NCI-H2227 treated with DMSO at 0.1 percent for 48 hours (cell line): ENCODE measurements around the gene SLC5A2.
"Not testable (repeated sequence)": the region's sequence is repeated elsewhere in the genome, so short reads cannot be mapped to it uniquely, and the experiment has no call there.

Experiments
- DNase-seq: peaks from one replicate; lab custom pipeline; 2025; lab: John Stamatoyannopoulos, UW

SLC5A2 gene

GRCh38 chr16:31483081-31483480 lies at the start of gene SLC5A2:
Gene SLC5A2 (plus strand): TSS chr16:31483123. CDS start chr16:31483137, 14 bp downstream.
- no peak for DNase-seq

GRCh38 chr16:31435341-31436220 lies 47.3 kb upstream of the SLC5A2 start:
- no peak for DNase-seq

DNA sequence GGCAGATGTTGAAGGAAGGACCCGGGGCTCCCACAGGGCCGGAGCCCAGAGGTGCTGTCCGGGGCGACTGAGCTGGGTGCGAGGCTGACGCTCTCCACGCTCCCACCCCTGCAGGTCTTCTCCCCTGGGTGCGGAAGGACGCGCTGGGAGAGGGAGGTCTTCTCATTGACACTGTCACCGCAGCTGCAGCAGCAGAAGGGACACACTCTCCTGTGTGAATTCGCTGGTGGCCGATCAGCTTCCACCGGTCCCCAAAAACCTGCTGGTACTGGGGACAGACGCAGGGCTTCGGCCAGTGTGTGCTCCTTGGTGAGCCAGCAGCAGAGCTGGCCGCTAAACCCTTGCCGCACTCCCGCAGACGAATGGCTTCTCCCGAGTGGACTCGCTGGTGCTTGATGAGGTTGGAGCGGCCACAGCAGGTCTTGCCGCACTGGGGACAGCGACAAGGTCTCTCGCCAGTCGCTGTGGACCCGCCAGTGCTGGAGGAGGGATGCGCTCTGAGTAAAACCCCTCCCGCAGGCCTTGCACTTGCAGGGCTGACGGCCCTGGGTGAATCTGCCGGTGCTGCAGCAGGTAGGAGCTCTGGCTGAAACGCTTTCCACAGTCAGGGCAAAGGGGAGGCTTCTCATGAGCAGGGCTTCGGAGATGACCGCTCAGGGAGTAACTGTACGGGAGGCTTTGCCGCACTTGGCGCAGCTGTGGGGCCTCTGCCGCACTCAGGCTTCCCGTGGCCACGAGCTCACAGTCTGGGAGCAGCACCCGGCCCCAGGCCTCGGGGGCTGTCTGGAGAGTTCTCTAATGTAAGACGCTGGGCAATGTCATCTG lies 46.5 kb upstream of the SLC5A2 start:
- DNase-seq: no peak

- DNase-seq: no peak
Measured at GRCh38 chr16:31438414-31438813, 44.5 kb upstream of the SLC5A2 start.

- DNase-seq: not testable (repeated sequence)
Measured at GRCh38 chr16:31439023-31439422, 43.9 kb upstream of the SLC5A2 start.

DNA sequence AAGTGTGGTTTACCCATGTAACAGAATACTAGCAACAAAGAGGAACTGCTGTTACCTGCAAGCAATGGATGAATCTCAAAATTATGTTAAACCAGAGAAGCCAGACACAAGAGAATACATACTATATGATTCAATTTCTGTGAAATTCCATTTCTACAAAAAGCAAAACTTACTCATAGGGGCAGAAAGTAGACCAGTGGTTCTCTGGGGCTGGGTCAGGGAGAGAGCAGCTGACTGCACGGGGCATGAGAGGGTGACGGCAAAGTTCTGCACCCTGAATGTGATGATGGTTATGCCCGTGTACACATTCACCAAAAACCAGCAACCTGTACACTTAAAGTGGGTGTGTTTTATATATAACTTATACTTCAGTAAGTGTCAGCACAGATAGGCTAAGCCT lies 43.4 kb upstream of the SLC5A2 start:
- DNase-seq: no peak

- DNase-seq: no peak
Measured at GRCh38 chr16:31440516-31441184, 42.3 kb upstream of the SLC5A2 start.

- DNase-seq: no peak
Measured at GRCh38 chr16:31441956-31442355, 41.0 kb upstream of the SLC5A2 start.

- not testable (repeated sequence) for DNase-seq
Measured at GRCh38 chr16:31445931-31446330, 37.0 kb upstream of the SLC5A2 start.

DNA sequence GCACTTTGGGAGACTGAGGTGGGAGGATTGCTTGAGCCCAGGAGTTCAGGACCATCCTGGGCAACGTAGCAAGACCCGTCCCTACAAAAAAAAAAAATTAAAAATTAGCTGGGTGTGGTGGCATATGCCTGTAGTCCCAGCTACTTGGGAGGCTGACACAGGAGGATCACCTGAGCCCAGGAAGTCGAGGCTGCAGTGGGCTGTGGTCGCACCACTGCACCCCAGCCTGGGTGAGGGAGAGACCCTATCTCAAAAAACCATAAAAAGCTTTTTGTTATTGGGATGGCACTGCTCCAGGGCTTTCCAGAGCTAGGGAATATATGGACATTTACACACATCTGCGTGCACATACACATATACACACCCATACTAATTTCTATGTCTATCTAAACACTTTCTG lies 31.7 kb upstream of the SLC5A2 start:
- DNase-seq: no peak

GRCh38 chr16:31451681-31452351 lies 31.1 kb upstream of the SLC5A2 start:
- DNase-seq: peak; percentile 80

DNA sequence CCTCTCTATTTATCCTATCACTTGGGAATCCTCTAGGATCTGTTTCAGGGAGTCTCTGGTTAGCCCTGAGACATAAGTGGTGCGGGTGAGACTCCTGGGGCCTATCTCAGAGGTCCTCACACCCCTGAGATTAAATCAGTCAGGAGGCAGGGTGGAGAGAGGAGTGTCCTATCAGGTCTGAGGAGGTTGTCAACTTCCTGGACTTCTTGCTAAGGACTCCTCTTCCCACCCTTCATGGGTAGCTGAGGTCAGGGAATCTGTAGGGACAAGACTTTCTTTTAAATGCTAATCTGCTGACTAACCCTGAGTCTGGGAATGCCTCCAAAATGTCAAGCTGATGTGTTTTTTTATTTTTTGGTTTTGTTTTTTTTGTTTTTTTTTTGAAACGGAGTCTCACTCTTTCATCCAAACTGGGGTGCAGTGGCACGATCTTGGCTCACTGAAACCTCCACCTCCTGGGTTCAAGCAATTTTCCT lies 30.3 kb upstream of the SLC5A2 start:
- no peak for DNase-seq

DNA sequence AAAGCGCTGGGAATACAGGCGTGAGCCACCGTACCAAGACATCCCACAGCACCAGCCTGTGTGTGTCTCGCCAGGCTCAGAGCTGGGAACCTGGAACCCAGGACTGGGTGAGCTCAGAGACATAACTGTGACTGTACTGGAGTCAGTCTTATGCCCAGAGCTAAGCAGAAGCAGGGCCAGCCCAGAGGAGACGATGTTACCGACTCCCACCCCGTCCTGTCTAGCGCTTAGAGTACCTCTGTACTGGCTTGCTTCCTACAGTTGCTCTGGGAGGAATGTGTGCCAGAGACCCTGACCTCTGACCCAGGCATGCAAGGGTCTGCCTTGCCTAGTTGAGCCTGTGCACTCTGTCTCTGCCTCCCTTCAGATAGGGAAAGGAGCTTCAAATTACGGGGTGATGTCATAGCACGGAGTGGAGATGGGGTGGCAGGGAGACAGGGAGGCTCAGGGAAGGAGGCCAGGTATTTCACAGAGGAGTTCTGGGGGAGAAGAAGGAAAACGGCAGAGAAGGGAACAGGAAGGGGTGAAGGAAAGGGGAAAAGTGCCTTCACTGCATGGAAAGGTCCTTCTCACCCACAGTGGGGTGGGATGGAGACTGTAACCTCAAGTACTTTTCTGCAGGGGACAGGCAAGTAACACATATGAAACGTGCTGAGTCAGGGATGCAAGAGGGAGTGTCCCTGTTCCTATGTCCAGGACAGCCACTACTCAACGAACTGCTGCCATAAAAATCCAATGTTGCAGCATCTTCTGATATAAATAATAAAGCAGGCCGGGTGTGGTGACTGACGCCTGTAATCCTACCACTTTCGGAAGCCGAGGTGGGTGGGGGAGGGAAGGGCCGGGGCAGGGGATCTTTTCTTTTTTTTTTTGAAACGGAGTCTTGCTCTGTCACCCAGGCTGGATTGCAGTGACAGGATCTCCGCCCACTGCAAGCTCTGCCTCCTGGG lies 29.4 kb upstream of the SLC5A2 start:
- peak; percentile 23 for DNase-seq

GRCh38 chr16:31455601-31456314 lies 27.2 kb upstream of the SLC5A2 start:
- DNase-seq: no peak

DNA sequence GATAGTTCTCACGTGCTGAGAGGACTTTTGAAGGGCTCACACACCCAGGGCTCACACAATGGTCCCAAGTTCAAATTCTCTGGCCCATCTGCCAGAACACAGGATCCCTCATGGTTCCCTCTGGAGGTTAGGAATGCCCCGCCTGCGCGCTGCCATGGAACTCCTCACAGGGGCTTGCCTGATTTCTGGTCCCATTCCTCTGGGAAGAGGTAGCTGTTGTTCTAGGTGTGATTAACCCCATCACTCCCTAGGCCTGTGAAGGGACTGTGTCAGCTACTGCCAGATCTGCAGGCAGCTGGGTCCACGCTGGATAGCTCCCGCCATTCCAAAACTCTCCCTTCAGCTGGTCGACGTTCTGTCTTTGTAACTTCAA lies 25.9 kb upstream of the SLC5A2 start:
- no peak for DNase-seq

DNA sequence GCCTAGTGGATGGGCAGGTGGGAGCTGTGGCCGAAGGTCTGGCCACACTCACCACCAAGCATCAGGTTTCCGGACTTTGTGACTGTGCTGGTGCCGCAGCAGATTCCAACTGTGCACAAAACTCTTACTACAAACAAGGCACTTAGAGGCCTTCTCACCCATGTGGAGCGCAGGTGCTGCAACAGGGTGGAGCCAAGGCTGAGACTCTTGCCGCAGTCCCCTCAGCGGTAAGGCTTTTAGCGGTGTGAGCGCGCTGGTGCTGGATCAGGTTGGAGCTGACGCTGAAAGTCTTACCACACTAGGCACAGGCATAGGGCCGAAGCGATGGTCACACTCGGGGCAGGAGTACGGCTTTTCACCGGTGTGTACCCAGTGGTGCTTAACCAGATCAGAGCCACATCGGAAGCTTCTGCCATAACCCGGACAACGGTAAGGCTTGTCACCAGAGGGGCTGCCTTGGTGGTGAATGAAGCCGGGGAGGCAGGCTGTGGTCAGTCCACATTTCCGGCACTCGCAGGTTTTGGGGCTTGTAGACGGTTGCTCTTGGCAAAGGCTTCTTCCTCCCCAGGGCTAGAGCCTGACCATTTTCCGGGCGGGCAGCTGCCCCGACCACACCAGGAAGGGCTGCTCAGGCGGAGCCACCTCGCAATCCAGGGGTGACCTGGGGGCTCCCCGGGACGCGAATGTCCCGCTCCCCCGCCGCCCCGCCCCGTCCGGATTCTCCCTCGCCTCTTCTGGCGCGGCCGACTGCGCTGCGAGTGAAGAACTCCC lies 24.7 kb upstream of the SLC5A2 start:
- peak; percentile 30 for DNase-seq

DNA sequence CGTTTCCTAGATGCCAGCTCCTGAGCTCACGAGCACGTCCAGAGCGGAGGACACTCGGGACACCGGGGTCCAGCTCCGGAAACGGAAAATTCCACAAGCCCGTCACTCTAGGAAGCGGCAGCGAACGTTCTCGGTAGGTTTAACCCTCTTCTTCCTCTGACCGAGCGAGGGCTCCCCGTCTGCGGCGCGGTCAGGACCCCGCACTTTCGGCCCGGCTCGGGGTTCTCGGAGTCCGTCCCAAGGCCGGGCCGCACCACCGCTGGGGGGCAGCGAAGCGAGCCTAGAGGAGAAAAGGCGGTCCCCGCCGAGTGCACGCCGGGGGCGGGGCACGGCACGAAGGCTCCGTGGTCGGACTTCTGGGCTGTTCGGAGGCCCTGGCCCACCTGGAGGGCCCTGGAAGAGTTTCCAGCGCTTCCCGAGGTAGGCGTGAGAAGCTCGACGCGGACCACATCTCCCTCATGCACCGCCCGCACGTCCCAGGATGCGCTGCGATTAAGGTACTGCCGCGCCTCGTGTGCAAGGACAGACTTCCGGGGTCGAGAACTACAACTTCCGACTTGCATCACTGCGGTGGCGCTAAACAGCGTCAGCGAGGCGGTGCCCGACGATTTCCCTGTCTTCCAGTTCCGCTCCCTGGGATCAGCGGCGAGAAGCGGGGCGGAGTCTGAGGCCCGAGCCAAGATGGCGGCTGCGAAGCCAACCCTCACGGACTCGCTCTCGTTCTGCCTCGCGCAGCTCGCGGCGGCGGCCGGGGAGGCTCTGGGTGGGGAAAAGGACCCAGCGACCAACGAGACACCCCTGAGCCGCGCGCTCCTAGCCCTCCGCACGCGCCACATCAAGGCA lies 23.9 kb upstream of the SLC5A2 start, which contains the start of gene ARMC5:
Gene ARMC5, plus strand, starts transcription at position 658 of the 843 bp plus-strand sequence. Its CDS starts 24 bp downstream, at position 682.
- DNase-seq: peak; percentile 96
